CD4-positive, alpha-beta T cell (primary cell): ENCODE data around the gene OPCML. TPM values are rescaled to one million over a fixed set of nuclear protein-coding genes. Genes with fewer than 3 reads are reported as not detected.

Experiments
- ATAC-seq: fragments of 200-7000 bp; cut with Tn5 transposase; one replicate; pipeline ENCODE4 v1.10.0; 2022; ENCODE audit warnings: mild to moderate bottlenecking; ENCODE audit not compliant: poor library complexity
- CTCF ChIA-PET: fragments of 350-600 bp; sonication (Branson Sonifier 250); formaldehyde crosslinking; loops from one replicate; lab custom pipeline; 2021; ENCODE audit warnings: antibody characterized with exemption, inconsistent platforms; lab: Charles Lee
- POLR2A ChIA-PET: fragments of 350-600 bp; sonication (Branson Sonifier 250); formaldehyde crosslinking; loops from one replicate; lab custom pipeline; 2021; ENCODE audit warnings: antibody characterized with exemption, inconsistent platforms; lab: Charles Lee
- DNase-seq, 14 experiments: peaks; one replicate each; pipeline ENCODE4 v3.0.0-alpha.2; 2013 to 2020; ENCODE audit warnings: mixed read lengths in 2 of 14
- H3K27ac ChIP-seq, 2 donors: one replicate each; pipeline versions ENCODE4 v1.5.1 to v1.7.0; 2013; ENCODE audit warnings: low read length in 2 of 2, low read depth in 1 of 2, mild to moderate bottlenecking in 1 of 2
- H3K27me3 ChIP-seq, 2 experiments: 1 replicate in 1 of 2; 2 replicates in 1 of 2; pipeline versions ENCODE4 v1.6.1 to v1.7.0; 2013; ENCODE audit warnings: low read length in 2 of 2, control low read depth in 1 of 2, mild to moderate bottlenecking in 1 of 2, moderate library complexity in 1 of 2; ENCODE audit not compliant: insufficient read depth in 2 of 2, control insufficient read depth in 1 of 2
- H3K36me3 ChIP-seq: one replicate; pipeline ENCODE4 v1.6.1; 2013; ENCODE audit warnings: low read length, control low read depth; ENCODE audit not compliant: insufficient read depth
- H3K4me1 ChIP-seq: one replicate; pipeline ENCODE4 v1.6.1; 2013; ENCODE audit warnings: low read length, control low read depth; ENCODE audit not compliant: insufficient read depth
- H3K4me3 ChIP-seq: one replicate; pipeline ENCODE4 v1.5.1; 2013; ENCODE audit warnings: mild to moderate bottlenecking, low read length, moderate library complexity
- H3K9me3 ChIP-seq, 2 experiments: 1 replicate in 1 of 2; 2 replicates in 1 of 2; pipeline versions ENCODE4 v1.6.1 to v1.7.0; 2013; ENCODE audit warnings: low read length in 2 of 2, mild to moderate bottlenecking in 2 of 2, control low read depth in 1 of 2, moderate library complexity in 1 of 2; ENCODE audit not compliant: control insufficient read depth in 1 of 2, insufficient read depth in 1 of 2
- H3K27ac Mint-ChIP-seq: one replicate; pipeline ENCODE4 v1.8.0; 2020; ENCODE audit warnings: mixed read lengths
- H3K27me3 Mint-ChIP-seq: one replicate; pipeline ENCODE4 v1.8.0; 2021; ENCODE audit warnings: mixed read lengths
- H3K36me3 Mint-ChIP-seq: one replicate; pipeline ENCODE4 v1.8.0; 2021; ENCODE audit warnings: low read depth, mixed read lengths
- H3K4me1 Mint-ChIP-seq: one replicate; pipeline ENCODE4 v1.8.0; 2021; ENCODE audit warnings: low read depth, mixed read lengths
- H3K4me3 Mint-ChIP-seq: one replicate; pipeline ENCODE4 v1.8.0; 2020; ENCODE audit warnings: mild to moderate bottlenecking, mixed read lengths
- H3K9me3 Mint-ChIP-seq: one replicate; pipeline ENCODE4 v1.8.0; 2020; ENCODE audit warnings: mixed read lengths
- intact Hi-C, 2 experiments: fragments of 100-400 bp; cut with DNase I in 1 of 2; cut with micrococcal nuclease in 1 of 2; formaldehyde crosslinking; loops; one replicate each; pipeline versions ENCODE4 v1.15.1 to v1.9.0; 2023 to 2025; cut with DNase I, micrococcal nuclease
- total RNA-seq, 174 experiments: library from RNA in 2 of 174; stranded (reverse) in 2 of 174; gene quantifications; one replicate each; pipeline ENCODE4 v1.2.3 and lab custom pipeline; 2021 to 2026
- TF ChIP-seq, protein P1 (sequence below): fragments of 200-600 bp; IDR thresholded peaks from one replicate; pipeline ENCODE4 v1.8.0; 2022; ENCODE audit warnings: antibody characterized with exemption, mild to moderate bottlenecking

Gene OPCML
- total RNA-seq, 2 experiments from 2014 or later, result not detected

DNA sequence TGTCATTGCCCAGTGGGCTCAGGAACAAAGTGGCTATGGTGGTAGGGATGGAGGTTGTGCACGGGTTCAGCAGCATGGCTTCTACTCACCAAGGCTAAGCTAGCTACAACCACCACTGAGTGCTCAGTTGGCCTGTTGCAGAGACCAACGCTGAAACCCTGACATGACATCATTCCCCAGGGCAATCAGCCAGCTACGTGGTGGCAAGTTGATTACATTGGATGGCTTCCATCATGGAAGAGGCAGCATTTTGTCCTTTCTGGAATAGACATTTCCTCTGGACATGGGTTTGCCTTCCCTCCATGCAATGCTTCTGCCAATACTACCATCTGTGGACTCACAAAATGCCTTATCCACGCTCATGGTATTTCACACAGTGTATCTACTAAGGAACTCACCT, 634.3 kb downstream of the OPCML start:
- CTCF ChIA-PET, result no interaction called here

DNA sequence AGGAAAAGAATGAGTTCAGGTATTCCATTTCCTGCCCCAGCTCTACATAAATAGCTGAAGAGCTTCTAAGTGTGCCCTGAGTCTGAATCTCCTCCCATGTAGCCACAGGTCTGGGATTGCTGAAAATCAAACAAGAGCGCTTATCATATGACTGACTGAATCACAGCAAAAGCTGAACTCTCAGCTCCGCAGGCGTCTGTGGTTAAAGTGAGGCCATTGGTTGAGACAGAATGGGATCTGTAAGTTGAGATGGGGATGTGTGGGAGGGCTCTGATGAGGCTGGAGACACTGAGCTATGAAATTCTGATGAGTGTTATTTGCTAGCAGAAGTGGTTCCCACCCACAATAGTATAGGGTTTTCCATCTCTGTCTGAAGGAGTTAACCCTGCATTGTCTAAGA, 637.0 kb downstream of the OPCML start:
- Histone ChIP-seq H3K4me3 (no peak overlapping the region), H3K27ac (no peak overlapping the region), H3K9me3 (peaks cover 0 to 5% of the 10 kb centered on the region in 2 experiments), H3K27me3 (no peaks in the 10 kb centered on the region), H3K36me3 (no peaks in the 10 kb centered on the region), H3K4me1 (no peaks in the 10 kb centered on the region)
- no peak for ATAC-seq
- DNase-seq, result no peak
- CTCF ChIA-PET, result no interaction called here
- Mint-ChIP-seq H3K4me3 (no peak overlapping the region), H3K9me3 (no peaks in the 10 kb centered on the region), H3K36me3 (no peaks in the 10 kb centered on the region), H3K27ac (no peak overlapping the region), H3K4me1 (no peaks in the 10 kb centered on the region), H3K27me3 (no peaks in the 10 kb centered on the region)
- POLR2A ChIA-PET, result no interaction called here
- intact Hi-C loops, result no loop called here
- TF ChIP-seq, protein P1, sequence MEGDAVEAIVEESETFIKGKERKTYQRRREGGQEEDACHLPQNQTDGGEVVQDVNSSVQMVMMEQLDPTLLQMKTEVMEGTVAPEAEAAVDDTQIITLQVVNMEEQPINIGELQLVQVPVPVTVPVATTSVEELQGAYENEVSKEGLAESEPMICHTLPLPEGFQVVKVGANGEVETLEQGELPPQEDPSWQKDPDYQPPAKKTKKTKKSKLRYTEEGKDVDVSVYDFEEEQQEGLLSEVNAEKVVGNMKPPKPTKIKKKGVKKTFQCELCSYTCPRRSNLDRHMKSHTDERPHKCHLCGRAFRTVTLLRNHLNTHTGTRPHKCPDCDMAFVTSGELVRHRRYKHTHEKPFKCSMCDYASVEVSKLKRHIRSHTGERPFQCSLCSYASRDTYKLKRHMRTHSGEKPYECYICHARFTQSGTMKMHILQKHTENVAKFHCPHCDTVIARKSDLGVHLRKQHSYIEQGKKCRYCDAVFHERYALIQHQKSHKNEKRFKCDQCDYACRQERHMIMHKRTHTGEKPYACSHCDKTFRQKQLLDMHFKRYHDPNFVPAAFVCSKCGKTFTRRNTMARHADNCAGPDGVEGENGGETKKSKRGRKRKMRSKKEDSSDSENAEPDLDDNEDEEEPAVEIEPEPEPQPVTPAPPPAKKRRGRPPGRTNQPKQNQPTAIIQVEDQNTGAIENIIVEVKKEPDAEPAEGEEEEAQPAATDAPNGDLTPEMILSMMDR, result no peak

More for the DNA sequence above, 634.3 kb downstream of the OPCML start:
- Histone ChIP-seq H3K9me3 (peaks cover 0 to 3% of the 10 kb centered on the region in 2 experiments), H3K4me3 (no peak overlapping the region), H3K4me1 (no peaks in the 10 kb centered on the region), H3K36me3 (no peaks in the 10 kb centered on the region), H3K27ac (no peak overlapping the region), H3K27me3 (no peaks in the 10 kb centered on the region)
- Mint-ChIP-seq H3K27ac (no peak overlapping the region), H3K4me3 (no peak overlapping the region), H3K4me1 (no peaks in the 10 kb centered on the region), H3K9me3 (no peaks in the 10 kb centered on the region), H3K27me3 (no peaks in the 10 kb centered on the region), H3K36me3 (no peaks in the 10 kb centered on the region)
- TF ChIP-seq, protein P1, result no peak
- ATAC-seq (no peak), DNase-seq (no peak)
- intact Hi-C loops, result no loop called here
- POLR2A ChIA-PET, result no interaction called here

- TF ChIP-seq, protein P1, result no peak
- no peaks in the 10 kb centered on the region for H3K36me3 ChIP-seq
- peaks cover 0 to 5% of the 10 kb centered on the region in 2 experiments for H3K9me3 ChIP-seq
- H3K27ac ChIP-seq, result no peak overlapping the region
- POLR2A ChIA-PET, result no interaction called here
- Mint-ChIP-seq H3K9me3 (no peaks in the 10 kb centered on the region), H3K27me3 (no peaks in the 10 kb centered on the region), H3K27ac (no peak overlapping the region), H3K4me3 (no peak overlapping the region), H3K4me1 (no peaks in the 10 kb centered on the region), H3K36me3 (no peaks in the 10 kb centered on the region)
- DNase-seq (no peak), ATAC-seq (no peak)
- no peak overlapping the region for H3K4me3 ChIP-seq
- no peaks in the 10 kb centered on the region for H3K27me3 ChIP-seq
- intact Hi-C loops, result no loop called here
- H3K4me1 ChIP-seq, result no peaks in the 10 kb centered on the region
- CTCF ChIA-PET, result no interaction called here
Observed at GRCh38 chr11:132894606-132895005, 637.7 kb downstream of the OPCML start.
